ENCODE data around the gene TTC29. TPM values are rescaled to one million over a fixed set of nuclear protein-coding genes. Genes with fewer than 3 reads are reported as not detected.

TTC29 gene
- total and polyA plus RNA-seq, 2 experiments from 2014 or later, result 0.13 to 0.66 TPM

GRCh38 chr4:146787731-146788130 is 157.9 kb downstream of the TTC29 start:
- H3K9me3 ChIP-seq (ENCODE audit: low read depth), result no peaks in the 10 kb centered on the region
- H2AFZ ChIP-seq, result no peak overlapping the region
- TF ChIP-seq EZH2phosphoT487 (IDR thresholded peaks at IDR 0.05; ENCODE audit: low read depth, severe bottlenecking, unreplicated experiment), result no peak
- no peak for TF ChIP-seq EZH2 (IDR thresholded peaks at IDR 0.05; ENCODE audit: borderline replicate concordance)
- no peak for TF ChIP-seq CTCF (IDR thresholded peaks at IDR 0.05; ENCODE audit: poor library complexity)
- H3K4me2 ChIP-seq, result no peak overlapping the region
- no peaks in the 10 kb centered on the region for H3K9me2 ChIP-seq (replicated peaks; ENCODE audit: insufficient read depth)
- WGBS (ENCODE audit: low lambda C conversion rate, missing lambda C conversion rate), result 31% methylated on average over 3 of the region's 3 CpGs
- no peaks in the 10 kb centered on the region for H3K4me1 ChIP-seq (ENCODE audit: insufficient read depth)
- H3K36me3 ChIP-seq (replicated peaks; ENCODE audit: insufficient read depth, low read depth), result no peaks in the 10 kb centered on the region
- no peak for DNase-seq (ENCODE audit: low spot score)
- H3K79me2 ChIP-seq, result no peaks in the 10 kb centered on the region
- H3K4me3 ChIP-seq, result no peak overlapping the region
- no peak overlapping the region for H3K27ac ChIP-seq
- no peaks in the 10 kb centered on the region for H4K20me1 ChIP-seq (ENCODE audit: insufficient read depth, poor library complexity, severe bottlenecking)
- H3K27me3 ChIP-seq, result peaks cover 3% of the 10 kb centered on the region

- H3K4me1 ChIP-seq (ENCODE audit: insufficient read depth), result no peaks in the 10 kb centered on the region
- no peak for DNase-seq (ENCODE audit: low spot score)
- no peak overlapping the region for H3K27ac ChIP-seq
- WGBS (ENCODE audit: low lambda C conversion rate, missing lambda C conversion rate), result 92% methylated on average over 8 of the region's 8 CpGs
- H3K9me3 ChIP-seq (ENCODE audit: low read depth), result no peaks in the 10 kb centered on the region
- no peak overlapping the region for H3K4me2 ChIP-seq
- H4K20me1 ChIP-seq (ENCODE audit: insufficient read depth, poor library complexity, severe bottlenecking), result no peaks in the 10 kb centered on the region
- no peaks in the 10 kb centered on the region for H3K27me3 ChIP-seq
- no peaks in the 10 kb centered on the region for H3K9me2 ChIP-seq (replicated peaks; ENCODE audit: insufficient read depth)
- no peak overlapping the region for H3K4me3 ChIP-seq
- no peaks in the 10 kb centered on the region for H3K36me3 ChIP-seq (replicated peaks; ENCODE audit: insufficient read depth, low read depth)
- TF ChIP-seq CTCF (IDR thresholded peaks at IDR 0.05; ENCODE audit: poor library complexity), result no peak
- TF ChIP-seq EZH2phosphoT487 (IDR thresholded peaks at IDR 0.05; ENCODE audit: low read depth, severe bottlenecking, unreplicated experiment), result no peak
- TF ChIP-seq EZH2 (IDR thresholded peaks at IDR 0.05; ENCODE audit: borderline replicate concordance), result no peak
- H3K79me2 ChIP-seq, result no peaks in the 10 kb centered on the region
- H2AFZ ChIP-seq, result no peak overlapping the region
Measured at GRCh38 chr4:146776691-146777090, 169.0 kb downstream of the TTC29 start.

- Histone ChIP-seq H3K9me2 (replicated peaks; ENCODE audit: insufficient read depth) (no peaks in the 10 kb centered on the region), H3K79me2 (no peaks in the 10 kb centered on the region), H3K4me2 (no peak overlapping the region), H3K36me3 (replicated peaks; ENCODE audit: insufficient read depth, low read depth) (no peaks in the 10 kb centered on the region), H3K9me3 (ENCODE audit: low read depth) (no peaks in the 10 kb centered on the region), H3K4me3 (no peak overlapping the region), H4K20me1 (ENCODE audit: insufficient read depth, poor library complexity, severe bottlenecking) (no peaks in the 10 kb centered on the region), H3K27ac (no peak overlapping the region), H3K4me1 (ENCODE audit: insufficient read depth) (no peaks in the 10 kb centered on the region), H3K27me3 (no peaks in the 10 kb centered on the region), H2AFZ (no peak overlapping the region)
- TF ChIP-seq CTCF (IDR thresholded peaks at IDR 0.05; ENCODE audit: poor library complexity), result no peak
- no peak for TF ChIP-seq EZH2phosphoT487 (IDR thresholded peaks at IDR 0.05; ENCODE audit: low read depth, severe bottlenecking, unreplicated experiment)
- no peak for DNase-seq (ENCODE audit: low spot score)
- WGBS (ENCODE audit: low lambda C conversion rate, missing lambda C conversion rate), result 80% methylated on average over 2 of the region's 2 CpGs
Measured at GRCh38 chr4:146763560-146763959, 182.1 kb downstream of the TTC29 start.

- no peak for DNase-seq (ENCODE audit: low spot score)
- H3K4me3 ChIP-seq, result no peak overlapping the region
- no peaks in the 10 kb centered on the region for H3K9me2 ChIP-seq (replicated peaks; ENCODE audit: insufficient read depth)
- no peak overlapping the region for H3K4me2 ChIP-seq
- 47% methylated on average over 2 of the region's 2 CpGs for WGBS (ENCODE audit: low lambda C conversion rate, missing lambda C conversion rate)
- H3K9me3 ChIP-seq (ENCODE audit: low read depth), result no peaks in the 10 kb centered on the region
- no peaks in the 10 kb centered on the region for H3K27me3 ChIP-seq
- TF ChIP-seq EZH2phosphoT487 (IDR thresholded peaks at IDR 0.05; ENCODE audit: low read depth, severe bottlenecking, unreplicated experiment) (no peak), CTCF (IDR thresholded peaks at IDR 0.05; ENCODE audit: poor library complexity) (no peak), EZH2 (IDR thresholded peaks at IDR 0.05; ENCODE audit: borderline replicate concordance) (no peak)
- no peaks in the 10 kb centered on the region for H3K79me2 ChIP-seq
- H3K4me1 ChIP-seq (ENCODE audit: insufficient read depth), result no peaks in the 10 kb centered on the region
- H3K36me3 ChIP-seq (replicated peaks; ENCODE audit: insufficient read depth, low read depth), result no peaks in the 10 kb centered on the region
- H2AFZ ChIP-seq, result no peak overlapping the region
- H3K27ac ChIP-seq, result no peak overlapping the region
- no peaks in the 10 kb centered on the region for H4K20me1 ChIP-seq (ENCODE audit: insufficient read depth, poor library complexity, severe bottlenecking)
Measured at GRCh38 chr4:146762016-146762415, 183.6 kb downstream of the TTC29 start.

All from hepatocyte (in vitro differentiated cells).